HG03175 (cell line): ENCODE results near the gene C19orf33.

Source experiments
- ATAC-seq: cut with Tn5 transposase; IDR thresholded peaks from one replicate; pipeline ENCODE4 v1.9.1; 2021; ENCODE audit warnings: mild to moderate bottlenecking, moderate library complexity; ENCODE audit not compliant: unreplicated experiment

The C19orf33 gene

DNA sequence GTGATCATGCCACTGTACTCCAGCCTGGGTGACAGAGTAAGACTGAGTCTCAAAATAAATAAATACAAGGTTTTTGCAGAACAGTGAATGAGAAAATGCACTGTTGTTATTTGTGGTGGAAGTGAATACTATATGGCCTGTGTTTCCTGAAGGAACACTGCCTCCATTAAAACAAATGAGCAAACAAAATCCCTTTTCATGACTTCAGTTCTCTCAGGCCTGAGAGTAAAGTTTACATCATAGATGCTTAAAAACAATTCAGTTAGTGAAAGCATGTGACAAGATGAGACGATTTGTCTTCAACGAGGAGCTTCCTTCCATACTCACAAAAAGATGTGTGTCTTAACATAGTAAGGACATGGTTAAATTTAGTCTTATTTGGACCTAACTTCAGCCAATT is 25.3 kb upstream of the C19orf33 start:
- no peak for ATAC-seq

DNA sequence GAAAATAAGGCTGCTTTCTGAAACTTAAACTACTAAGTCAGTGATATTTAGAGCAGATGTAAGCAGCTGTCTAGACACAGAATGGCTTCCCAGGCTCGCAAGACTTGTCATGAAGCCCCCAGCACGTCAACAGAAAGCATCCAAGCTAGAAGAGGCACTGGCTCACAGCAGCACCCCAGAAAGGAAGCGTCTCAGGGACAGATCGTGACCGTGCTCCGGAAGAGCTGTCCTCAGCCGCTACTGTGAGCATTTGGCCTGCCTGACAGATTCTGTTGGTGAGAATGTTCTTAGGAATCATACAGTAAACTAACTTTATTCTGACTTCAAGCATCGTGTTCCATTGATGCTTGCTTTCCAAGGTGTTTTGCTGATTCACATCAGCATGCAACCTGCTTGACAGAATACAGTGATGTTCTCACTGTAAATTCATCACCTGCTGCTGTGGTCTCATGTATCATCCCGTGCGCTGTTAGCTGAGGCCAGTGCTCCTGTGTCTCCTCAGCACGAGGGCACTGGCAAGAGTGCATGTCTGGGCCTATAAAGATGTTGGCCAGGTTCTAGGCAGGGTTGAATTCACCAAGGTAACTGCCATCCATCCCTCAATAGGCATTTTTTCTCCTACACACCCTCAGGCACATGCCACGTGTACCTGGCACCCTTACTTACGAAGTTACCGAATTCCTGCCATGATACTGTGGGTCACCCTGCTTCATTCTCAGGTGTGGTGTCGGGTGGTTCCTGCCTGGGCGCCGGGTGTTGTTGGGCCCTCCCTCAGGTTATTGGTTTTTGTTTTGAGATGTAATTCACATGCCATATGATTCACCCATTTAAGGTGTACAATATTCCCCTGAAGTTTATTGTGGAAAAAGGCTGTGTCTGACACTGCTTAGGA is 23.8 kb upstream of the C19orf33 start:
- ATAC-seq, result no peak

DNA sequence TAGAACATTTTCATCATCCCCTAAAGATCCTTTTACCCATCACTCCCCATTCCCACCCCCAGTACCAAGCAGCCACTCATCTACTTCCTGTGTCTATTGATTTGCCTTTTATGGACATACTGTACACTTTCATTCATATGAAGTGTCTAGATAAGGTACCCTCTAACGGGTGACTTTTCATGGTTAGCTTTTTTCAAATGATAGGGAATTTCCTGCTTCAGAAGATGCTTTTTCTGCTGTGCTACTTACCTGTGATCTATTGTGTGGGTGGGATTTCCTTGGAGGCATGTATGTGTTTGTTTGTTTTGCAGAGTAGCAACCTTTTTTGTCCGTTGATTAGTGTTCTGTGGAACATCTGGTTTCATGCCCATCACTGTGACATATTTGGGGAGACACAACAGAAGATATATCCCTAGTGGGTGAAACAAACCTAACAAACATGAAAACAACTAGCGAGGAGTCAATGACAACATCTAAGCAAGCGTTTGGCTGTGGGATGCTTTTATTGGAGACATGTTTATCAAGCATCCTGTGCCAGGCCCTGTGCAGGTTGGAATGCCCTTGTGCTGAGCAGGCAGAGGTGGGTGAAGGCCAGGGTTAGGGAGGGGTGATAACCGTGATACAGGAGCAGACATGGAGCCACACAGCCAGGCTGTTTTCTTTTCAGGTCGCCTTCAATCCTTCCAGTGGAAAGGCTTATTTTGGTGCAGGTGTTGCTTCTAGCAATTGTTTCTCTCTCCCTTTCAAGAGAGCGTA is 22.1 kb upstream of the C19orf33 start:
- ATAC-seq, result no peak

DNA sequence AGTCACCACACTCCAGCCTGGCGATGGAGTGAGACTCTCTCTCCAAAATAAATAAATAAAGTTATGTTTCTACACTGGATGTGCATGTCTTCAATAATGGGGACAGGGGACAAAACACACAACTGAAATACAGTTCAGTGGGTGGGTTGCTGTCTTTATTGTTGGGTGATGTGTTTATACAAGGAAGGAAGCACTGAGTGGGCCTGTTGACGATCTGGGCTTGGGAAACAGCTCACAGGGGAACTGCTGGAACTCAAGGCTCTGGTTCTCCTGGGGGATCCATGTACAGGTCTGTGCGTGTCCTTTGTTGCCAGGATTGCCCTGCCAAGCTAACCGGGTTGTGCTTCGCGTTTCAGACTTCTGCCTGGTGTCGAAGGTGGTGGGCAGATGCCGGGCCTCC is 20.8 kb upstream of the C19orf33 start:
- ATAC-seq, result no peak

DNA sequence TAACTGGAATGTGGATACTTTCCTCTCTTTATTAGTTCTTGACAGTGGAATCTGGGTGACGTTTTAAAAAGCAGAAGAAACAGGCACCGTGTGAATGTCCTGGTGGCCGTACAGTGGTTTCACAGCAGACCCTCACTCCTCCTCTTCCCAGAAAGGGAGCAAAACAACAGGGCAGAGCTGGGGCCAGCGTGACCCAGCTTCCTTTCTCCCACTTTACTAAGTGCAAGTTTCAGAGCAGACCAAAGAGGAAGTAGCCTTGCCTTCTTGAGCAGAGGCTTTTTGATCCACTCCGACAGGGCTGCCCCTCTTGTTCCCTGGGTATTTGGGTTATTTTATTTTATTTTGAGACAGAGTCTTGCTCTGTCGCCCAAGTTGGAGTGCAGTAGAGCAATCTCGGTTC is 19.6 kb upstream of the C19orf33 start:
- ATAC-seq, result no peak

DNA sequence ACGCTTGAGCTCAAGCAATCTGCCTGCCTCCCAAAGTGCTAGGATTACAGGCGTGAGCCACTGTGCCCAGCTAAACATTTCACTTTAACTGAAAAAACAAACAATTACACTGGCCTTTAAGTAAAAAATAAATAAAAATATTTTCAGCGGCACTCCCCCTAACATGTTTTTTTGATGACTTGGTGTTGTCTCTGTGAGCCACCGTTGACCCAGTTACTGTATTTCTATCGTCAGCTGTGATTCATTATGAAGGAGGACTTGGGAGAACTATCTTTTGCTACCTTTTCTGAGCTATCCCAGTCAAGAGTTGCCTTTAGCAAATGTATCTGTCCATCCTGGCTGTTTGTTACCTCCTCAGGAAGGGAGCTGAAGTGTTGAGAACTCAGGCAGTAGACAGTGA is 18.5 kb upstream of the C19orf33 start:
- no peak for ATAC-seq

DNA sequence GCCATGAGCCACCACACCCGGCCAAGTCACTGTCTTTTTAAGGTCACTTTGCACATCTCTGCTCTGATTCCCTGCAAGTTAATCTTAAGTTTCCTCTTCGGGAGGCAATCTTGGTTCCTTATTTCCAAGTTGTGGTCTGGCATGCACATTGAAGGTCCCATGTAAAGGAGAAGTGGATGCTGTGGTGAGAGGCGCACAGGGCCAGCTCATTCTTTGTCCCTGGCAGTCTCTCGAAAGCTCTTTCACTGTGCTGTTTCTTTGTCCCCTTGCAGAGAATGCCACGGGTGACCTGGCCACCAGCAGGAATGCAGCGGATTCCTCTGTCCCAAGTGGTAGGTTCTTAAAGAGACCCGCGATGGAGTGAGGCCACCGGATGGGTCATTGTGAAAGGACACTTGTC is 16.4 kb upstream of the C19orf33 start:
- no peak for ATAC-seq

DNA sequence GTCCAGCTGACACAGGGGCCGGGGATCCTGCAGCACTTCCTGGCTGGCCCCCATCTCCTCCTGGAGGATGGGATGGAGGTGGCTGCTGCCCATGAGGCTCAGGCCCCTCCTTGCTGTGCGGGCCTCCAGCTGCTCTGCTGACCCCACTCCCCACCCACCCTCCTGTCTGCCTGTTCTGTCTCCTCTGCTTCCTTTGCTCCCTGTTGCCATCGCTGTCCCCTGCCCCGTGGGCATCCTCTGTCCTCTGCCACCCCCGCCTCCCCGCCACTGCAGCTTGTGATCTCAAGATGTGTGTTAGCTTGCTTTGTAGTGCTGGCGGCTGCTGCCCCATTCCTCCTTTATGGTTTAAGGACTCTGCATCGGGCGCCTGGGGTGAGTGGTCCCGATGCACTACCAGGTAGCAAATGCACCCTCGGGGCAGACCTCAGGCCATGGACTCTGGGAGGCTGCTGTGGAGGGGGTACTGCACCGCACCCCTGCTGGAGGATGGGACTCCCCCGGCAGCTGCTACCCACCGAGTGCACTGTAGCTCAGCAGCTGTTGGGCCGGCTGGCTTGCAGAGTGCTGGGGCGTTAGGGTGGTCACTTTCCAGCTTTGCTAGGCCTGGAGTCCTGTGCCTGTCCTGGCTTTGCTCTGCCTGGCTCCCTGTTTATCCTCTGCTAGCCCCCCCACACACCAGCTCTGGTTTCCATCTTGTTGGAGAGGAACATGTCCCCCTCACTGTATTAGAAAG is 15.8 kb upstream of the C19orf33 start:
- ATAC-seq, result no peak

DNA sequence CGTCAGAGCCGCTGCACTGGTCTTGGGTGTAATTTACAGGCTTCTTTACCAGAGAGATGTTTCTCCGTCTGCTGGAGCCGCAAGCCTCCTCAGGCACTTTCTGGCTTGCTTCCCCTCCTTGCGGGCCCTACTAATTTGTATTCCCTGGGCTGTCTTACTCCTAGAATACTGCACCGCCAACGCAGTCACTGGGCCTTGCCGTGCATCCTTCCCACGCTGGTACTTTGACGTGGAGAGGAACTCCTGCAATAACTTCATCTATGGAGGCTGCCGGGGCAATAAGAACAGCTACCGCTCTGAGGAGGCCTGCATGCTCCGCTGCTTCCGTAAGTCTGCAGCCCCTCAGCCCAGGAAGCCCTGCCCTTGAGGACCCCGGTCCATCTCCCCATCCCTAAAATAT is 14.1 kb upstream of the C19orf33 start:
- ATAC-seq, result no peak

DNA sequence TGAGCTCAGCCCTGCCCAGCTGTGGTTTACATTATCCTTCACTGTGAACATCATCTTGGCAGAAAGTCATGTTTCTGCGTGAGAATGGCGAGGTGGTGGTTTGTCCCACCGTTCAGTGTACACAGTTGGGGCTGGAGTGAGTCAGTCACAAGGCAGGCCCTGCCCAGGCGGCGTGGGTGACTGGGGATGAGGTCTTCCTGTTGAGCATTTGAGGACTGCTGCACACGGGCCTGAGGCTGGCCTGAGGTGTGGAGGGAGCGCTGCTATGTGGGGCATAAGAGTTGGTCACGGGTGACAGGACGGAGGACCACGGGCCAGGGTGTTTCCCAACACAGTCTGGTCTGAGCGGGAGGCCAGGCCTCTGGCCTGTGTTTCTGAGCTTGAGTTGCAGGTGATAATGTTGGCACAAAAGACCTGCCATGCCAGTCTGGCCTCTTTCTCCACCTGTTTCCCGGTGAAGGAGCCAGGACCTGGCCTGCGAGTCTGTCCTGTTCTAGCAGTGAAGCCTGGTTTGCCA is 13.4 kb upstream of the C19orf33 start:
- ATAC-seq, result no peak

DNA sequence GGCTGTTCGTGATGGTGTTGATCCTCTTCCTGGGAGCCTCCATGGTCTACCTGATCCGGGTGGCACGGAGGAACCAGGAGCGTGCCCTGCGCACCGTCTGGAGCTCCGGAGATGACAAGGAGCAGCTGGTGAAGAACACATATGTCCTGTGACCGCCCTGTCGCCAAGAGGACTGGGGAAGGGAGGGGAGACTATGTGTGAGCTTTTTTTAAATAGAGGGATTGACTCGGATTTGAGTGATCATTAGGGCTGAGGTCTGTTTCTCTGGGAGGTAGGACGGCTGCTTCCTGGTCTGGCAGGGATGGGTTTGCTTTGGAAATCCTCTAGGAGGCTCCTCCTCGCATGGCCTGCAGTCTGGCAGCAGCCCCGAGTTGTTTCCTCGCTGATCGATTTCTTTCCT is 12.2 kb upstream of the C19orf33 start:
- ATAC-seq, result no peak

DNA sequence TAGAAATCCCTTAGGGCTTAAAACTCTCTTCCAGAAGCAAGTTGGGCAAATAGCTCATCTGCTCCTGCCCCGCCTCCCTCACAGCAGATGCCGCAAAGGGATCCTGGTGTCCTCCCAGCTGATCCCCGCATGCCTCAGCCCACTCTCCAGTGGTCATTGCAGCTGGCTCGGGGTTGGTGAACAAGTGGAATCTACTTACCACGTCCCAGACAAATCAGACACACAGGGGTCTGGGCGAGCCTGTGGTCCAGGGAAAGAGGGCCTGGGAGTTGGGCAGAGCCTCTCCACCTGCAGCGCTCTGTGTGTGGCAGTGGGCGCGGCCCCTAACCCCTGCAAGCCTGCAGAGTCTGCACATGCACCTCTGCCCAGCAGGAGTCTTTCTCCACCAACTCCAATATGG is 10.8 kb upstream of the C19orf33 start:
- no peak for ATAC-seq

DNA sequence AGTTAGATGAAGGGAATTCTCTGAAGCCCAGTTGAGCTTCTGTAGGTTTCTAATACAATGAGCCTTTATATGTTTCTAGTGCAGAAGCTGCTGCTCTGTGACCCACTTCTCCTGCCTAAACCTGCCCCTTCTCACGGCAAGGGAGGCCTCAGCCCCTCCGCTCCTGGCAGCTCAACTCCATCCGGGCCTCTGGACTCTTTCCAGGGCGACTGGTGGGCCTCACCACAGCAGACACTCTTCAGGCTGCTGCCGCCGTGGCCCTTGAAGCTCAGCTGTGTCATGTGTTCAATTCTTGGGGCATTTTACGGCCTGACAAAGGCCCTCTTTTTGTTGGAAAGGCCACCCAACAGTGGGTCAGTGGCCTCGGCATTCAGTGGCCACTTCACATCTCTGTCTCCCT is 10.0 kb upstream of the C19orf33 start:
- no peak for ATAC-seq

DNA sequence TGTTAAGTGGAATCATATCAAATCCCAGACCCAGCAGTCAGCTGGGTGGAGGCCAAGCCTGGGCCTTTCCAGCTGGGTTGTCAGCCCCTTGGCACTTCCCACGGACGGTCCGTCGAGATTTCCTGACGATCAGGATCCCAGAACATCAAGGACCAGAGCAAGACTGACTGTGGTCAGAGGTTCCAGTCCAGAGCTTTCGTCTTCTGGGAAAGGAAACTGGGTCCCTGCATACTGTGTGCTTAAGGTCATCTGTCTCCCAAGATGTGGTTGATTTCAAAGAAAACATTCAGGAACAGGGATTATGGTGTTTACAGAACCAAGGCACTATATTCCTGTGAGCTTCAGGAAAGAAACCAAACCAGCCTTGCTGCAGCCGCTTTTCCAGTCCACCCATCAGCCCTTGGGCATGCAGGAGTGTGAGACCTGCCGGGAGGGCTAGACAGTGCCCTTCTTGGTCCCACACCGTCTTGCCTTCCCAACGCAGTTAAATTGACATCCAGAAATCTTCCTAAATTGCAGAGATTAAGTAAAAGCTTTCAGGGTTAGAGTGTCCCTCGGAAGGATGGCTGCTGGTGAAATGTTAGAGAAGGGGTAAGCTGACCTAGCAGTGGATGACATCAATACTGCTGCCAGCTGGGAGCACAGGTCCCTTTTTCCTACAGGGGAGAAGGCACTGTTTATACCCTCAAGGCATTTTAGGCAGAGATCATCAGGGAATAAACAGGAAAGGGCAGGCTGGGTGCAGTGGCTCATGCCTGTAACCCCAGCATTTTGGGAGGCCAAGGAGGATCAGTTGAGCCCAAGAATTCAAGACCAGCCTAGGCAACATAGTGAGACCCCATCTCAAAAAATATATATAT is 5.0 kb upstream of the C19orf33 start:
- no peak for ATAC-seq

DNA sequence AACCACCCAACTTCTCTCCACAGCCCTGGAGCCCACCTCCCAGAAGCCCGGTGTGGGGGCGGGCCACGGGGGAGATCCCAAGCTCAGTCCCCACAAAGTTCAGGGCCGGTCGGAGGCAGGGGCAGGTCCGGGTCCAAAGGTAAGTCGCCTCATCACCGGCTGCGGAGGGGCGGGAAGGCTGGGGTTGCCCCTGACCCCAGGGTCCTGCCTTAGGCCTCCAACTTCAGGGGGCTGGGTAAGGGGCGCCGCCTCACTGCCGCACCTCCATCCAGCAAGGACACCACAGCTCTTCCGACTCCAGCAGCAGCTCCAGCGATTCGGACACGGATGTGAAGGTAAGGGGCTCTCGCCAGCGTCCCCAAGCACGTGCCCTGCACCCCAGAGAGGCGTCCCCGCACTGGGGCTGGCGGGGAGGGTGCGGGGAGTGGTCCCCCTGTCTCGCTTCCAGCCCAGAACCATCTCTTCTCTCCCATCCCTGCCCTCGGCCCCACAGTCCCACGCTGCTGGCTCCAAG is 358 bp downstream of the C19orf33 start:
- ATAC-seq, result no peak

DNA sequence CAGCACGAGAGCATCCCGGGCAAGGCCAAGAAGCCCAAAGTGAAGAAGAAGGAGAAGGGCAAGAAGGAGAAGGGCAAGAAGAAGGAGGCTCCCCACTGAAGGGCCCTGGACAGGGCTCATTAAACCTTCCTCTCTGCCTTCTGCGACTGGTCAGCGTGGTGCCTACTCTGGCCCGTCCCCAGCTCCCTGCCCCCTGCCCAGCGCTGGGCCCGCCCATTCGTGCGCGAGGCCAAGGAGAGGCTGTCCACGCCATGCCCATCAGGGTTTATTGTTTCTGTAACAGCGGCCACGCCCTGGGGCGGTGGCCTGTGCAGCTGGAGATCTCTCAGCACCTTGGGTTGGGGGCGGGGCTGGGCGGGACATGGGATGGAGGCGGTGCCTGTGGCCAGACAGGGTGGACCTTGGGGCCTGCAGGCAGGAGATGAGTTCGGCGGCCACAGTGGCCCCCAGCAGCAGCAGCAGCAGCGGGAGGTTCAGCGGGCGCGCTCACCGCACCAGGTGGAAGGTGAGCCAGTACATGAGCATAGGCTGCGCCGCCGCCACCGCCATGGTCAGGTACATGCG is 897 bp downstream of the C19orf33 start:
- no peak for ATAC-seq

DNA sequence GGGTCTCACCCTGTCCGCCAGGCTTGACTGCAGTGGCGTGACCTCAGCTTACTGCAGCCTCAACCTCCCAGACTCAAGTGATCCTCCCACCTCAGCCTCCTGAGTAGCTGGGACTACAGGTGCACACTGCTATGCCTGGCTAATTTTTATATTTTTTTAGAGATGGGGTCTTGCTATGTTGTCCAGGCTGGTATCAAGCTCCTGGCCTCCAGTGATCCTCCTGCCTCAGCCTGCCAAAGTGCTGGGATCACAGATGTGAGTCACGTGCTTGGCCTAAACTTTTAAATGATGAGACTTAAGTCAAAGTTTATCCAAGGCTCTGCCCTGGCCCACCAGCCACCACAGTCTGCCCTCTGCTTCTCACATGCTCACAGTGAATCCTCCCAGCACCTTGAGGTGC is 2.2 kb downstream of the C19orf33 start:
- ATAC-seq, result no peak

DNA sequence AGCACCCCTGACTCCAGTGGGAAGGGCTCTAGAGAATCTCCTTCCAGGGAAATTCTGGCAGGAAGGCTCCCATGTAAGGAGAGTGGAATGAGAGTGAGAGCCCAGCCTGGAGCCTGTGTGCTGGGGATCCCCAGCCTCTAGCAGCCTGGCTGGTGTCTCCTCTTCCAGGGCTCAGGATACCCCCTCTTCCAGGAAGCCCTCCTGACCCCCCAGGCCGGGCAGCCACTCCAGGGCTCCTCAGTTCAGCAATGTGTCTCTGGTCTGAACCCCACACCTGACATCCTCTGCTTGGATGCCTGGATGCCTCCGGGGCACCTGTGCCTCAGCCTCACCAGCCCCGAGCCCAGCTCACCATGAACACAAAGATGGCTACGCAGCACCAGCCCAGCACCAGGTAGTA is 3.0 kb downstream of the C19orf33 start:
- ATAC-seq, result no peak

DNA sequence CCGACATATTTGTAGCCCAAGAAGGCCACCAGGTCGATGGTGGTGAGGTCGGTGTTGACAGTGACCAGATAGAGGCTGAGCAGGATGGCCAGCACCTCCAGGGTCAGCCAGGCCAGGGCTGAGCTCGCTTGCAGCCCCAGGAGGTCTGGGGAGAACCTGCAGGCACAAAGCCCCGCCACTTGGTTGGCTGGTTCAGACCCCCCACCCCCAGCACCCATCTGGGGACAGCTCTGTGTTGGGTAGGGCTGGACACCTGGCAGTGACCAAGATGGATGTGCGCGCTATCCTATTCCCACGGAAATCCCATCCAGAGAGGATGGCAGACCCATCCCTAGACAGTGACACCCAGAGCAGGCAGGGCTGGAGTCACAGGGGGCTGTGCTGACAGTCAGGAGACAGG is 3.5 kb downstream of the C19orf33 start:
- ATAC-seq, result no peak
